HL-60/S4 treated with retinoic acid at 250 ng/mL for 4 days and 3 days (cell line): Measurements from ENCODE around the gene RABGAP1L.
"Not testable (repeated sequence)": the region's sequence is repeated elsewhere in the genome, so short reads cannot be mapped to it uniquely, and the experiment has no call there.

ENCODE experiments used
- in situ Hi-C: fragments of 300-500 bp; cut with MboI; formaldehyde crosslinking; loops from 2 replicates; pipeline ENCODE4 v1.7.0; 2022; ENCODE audit warnings: low sequenced_read_pairs

Gene RABGAP1L

DNA sequence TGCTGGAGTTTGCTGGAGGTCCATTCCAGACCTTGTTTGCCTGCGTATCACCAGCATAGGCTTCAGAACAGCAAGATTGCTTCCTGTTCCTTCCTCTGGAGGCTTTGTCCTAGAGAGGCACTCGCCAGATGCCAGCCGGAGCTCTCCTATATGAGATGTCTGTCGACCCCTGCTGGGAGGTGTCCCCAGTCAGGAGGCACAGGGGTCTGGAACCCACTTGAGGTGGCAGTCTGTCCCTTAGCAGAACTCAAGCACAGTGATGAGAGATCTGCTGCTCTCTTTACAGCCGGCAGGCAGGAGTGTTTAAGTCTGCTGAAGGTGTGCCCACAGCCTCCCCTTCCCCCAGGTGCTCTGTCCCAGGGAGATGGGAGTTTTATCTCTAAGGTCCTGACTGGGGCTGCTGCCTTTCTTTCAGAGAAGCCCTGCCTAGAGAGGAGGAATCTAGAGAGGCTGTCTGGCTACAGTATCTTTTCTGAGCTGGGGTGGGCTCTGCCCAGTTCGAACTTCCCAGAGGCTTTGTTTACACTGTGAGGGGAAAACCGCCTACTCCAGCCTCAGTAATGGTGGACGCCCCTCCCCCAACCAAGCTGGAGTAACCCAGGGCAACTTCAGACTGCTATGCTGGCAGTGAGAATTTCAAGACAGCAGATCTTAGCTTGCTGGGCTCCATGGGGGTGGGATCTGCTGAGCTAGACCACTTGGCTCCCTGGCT is 493.4 kb downstream of the RABGAP1L start:
- in situ Hi-C loops = no loop called here

DNA sequence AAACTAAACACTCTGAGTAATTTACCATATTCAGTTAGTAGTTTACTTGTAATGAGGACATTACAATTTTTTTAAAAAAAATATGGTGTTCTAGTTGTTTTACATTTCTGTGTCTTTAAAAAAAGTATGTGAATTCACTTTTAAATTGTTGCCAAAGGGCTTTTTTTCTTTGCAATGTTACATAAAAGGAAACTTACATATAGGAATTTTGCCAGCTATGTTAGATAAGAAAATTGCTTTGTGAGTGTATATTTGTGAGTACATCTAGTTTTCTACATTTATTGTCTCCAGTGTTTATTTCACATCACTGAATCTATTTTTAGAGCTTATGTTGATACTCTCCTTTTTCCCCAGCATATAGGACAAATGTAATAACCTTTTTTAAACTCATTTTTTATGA is 495.2 kb downstream of the RABGAP1L start:
- in situ Hi-C loops = no loop called here

DNA sequence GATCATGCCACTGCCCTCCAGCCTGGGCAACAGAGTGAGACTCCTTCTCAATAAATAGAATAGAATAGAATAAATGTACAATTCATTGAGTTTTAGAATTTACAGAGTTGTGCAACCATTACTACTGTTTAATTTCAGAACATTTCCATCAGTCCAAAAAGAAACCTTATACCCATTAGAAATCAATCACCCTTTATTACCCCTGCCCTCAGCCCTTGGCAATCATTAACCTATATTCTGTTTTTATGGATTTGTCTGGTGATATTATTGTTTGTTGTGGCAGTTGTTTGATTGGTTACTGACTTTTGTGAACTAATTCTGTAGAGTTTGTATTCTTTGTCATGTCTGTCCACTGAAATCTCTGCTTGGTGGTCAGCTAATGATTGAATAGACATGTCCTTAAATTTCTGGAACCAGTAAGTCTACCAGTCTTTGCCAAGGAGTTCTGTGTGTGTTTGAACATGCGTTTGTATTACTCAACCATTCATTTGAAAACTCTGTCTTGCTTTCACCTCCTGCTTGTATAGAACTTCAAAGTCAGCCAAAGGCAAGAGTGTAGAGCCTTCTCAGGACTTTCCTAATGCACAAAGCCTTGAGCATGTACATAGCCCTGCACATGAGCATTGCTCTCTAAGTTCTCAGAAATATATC is 497.2 kb downstream of the RABGAP1L start:
- in situ Hi-C loops = no loop called here

DNA sequence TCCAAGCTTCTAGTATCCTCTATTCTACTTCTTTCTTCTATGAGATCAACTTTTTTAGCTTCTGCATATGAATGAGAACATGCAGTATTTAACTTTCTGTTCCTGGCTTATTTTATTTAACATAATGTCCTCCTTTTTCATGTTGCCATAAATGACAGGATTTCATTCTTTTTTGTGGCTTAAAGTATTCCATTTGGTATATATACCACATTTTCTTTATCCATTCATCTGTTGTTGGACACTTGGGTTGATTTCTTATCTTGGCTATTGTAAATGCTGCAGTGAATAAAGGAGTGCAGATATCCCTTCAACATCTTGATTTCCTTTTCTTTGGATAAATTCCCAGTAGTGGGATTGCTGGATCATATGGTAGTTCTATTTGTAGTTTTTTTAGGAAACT is 498.1 kb downstream of the RABGAP1L start:
- in situ Hi-C loops = no loop called here

DNA sequence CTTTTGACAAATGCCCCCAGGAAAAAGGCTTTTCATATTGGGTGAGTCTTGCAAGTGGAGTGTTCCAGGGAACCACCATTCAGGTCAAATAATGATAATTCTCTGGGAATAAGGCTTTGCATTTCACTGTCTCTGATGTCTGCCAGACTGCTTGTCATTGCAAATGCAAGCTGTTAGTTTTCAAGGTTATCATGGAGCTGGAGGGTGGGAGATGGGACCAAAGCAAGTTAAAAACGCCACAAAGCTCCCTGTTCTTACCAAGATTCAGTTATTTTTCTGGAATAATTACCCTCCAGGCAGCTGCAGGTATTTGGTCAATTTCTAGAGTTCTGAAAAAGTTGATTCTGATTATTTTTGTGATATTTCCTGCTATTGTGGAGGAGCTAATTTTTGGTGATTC is 498.6 kb downstream of the RABGAP1L start:
- in situ Hi-C loops = no loop called here

DNA sequence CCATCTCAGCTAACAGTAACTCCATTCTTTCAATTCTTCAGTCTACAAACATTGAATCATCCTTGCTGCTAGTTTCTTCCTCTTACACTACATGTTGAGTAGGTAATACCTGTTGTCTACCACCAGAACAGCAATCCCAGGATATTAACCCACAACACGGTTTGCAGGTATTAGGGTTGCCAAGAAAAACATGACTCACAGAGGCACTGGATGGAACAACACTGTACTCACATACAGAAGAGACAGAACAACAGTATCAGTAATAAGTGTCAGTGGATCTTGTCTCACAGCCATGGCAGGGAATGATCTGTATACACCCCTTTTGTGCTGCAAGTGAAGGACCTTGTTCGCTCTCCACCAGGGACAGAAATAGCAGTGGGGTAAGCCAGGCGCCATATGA is 500.5 kb downstream of the RABGAP1L start:
- in situ Hi-C loops = no loop called here

DNA sequence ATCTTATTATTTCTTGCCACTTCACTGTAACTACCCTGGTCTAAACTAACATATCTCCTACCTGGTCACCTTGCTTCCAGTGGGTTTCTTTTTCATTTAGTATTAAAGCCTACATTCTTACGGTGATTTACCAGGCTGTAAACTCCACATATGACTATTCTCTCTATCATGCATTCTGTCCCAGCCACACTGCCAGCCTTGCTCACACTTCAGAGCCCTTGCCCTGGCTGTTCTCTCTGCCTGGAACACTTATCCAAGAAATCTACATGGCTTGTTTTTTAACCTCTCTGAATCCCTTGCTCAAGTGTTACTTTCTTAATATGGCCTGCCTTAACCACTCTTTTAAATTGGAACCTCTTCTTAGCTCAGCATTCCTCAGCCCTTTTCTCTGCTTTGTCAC is 501.2 kb downstream of the RABGAP1L start:
- in situ Hi-C loops = no loop called here

DNA sequence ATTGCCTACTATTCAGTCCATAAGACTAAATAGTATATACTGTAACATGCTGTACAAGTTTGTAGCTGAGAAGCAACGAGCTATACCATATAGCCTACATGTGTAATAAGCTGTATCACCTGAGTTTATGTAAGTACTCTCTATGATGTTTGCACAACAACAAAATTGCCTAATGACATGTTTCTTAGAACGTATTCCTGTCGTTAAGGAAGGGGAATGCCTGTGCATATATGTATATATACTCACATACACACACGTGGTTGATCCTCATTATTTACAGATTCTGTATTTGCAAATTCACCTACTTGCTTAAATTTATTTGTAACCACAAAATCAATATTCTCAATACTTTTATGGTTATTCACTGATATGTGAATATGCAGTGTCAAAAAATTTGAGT is 504.0 kb downstream of the RABGAP1L start:
- in situ Hi-C loops = no loop called here

DNA sequence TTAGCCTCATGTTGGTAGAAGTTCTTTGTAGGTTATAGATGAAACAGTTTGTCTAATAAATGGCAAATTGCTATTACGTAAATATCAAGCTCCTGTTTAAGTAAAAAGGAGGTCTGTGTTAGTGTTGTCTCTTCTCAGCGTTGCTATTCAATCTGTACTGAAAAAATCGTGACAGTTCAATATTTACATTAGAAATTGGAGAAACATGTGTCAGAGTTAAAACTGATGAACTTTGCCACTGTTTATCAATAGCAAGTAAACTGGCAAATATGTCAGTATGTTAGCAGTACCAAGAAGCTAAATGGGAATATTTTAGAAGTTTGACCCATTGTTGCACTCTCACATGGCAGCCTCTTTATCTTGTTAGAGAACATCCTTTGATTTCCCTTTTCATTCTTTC is 506.9 kb downstream of the RABGAP1L start:
- in situ Hi-C loops = no loop called here

DNA sequence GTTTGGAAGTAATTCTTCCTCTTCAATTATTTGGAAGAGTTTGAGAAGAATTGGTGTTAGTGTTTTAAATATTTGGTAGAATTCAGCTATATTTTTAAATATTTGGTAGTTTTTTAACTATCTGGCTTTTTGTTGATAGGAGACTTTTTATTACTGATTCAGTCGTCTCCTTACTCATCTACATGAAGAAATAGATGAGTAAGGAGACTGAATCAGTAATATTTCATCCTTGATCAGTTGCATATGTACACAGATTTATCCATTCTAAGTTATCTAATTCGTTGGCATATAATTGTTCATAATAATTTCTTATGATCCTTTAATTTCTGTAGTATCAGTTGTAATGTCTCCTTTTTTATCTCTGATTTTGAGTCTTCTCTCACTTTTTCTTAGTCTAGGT is 512.5 kb downstream of the RABGAP1L start:
- in situ Hi-C loops = no loop called here

DNA sequence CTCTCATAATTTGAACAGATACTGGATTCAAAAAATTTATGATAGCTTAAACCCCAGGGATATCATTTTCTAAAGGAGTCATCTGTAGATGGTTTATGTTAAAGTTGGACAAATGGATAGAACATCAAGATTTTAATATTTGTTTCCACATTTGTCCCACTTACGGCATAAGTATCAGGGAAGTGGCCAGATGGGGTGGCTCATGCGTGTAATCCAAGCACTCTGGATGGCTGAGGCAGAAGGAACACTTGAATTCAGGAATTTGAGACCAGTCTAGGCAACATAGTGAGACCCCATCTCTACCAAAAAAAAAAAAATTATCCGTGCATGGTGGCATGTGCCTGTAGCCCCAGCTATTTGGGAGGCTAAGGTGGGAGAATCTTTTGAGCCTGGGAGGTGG is 517.5 kb downstream of the RABGAP1L start:
- in situ Hi-C loops = no loop called here

DNA sequence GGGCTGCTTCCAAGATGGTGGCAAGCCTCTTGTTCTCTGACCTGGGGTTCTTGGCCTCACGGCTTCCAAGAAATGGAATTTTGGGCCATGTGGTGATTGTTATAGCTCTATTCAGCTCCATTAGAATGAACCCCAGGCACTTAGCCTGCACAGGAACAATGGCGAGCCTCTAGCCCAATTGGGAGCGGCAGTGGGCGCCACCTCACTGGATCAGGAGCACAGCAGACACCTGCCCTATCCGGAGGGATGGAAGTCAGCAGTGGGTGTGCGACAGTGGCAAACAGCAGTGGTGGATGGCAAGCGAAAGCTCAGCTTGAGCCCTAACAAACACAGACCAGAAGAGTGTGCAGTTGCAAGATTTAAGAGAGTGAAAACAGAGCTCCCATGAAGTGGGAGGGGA is 519.3 kb downstream of the RABGAP1L start:
- in situ Hi-C loops = no loop called here

DNA sequence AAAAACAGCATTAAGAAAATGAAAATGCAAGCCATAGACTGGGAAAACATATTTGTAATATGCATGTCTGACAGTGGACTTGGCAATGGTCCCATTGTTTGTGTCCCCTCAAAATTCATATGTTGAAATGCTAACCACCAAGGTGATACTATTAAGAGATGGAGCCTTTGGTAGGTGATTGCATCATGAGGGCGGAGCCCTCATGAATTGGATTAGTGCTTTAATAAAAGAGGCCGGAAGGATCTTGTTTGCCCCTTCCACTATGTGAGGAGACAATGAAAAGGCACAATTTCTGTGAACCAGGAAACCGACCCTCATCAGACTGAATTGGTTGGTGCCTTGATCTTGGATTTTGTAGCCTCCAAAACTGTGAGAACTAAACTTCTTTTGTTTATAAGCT is 520.8 kb downstream of the RABGAP1L start:
- in situ Hi-C loops = no loop called here

DNA sequence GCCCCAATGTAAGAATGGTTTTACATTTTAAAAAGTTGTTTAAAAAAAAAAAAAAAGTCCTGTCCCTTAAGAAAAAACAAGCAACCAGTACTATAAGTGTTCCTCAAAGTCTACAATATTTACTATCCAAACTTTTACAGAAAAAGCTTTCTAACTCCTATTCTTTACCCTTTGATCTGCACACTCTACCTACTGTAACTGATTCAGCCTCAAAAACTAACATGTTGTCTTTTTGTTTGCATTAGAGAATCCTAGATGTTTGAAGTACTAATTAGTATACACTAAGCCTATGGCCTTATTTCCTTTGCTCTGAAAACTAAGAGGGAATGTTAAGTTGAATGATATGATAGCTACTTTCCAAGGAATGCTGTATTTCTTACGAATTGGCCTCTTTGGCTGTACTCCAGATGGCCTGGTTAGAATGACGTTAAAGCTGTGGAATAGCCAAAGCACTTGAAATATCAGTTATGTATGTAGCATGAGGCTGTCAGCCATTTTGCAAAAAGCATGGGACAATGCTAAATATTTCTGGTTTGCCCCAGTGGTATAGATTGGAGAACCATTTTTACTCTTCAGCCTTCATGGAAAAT is 523.2 kb downstream of the RABGAP1L start:
- in situ Hi-C loops = no loop called here

DNA sequence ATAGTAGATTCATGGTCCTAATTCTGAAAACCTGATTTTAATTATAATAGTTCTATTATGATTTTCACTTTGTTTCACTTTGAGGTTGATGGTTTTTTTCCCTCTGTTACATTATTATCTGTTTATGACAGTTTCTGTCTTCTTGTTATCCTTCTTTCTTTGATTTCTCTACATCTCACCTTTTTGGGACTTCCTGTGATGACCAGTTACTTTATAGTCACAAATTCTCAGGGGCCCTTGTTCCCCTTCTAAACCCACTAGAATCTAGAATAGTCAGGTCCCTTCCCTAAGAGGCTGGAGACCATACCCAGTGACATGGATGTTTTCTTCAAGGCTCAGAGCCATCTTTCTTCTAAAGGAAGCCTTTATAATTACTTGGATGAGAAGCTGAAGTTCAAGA is 526.9 kb downstream of the RABGAP1L start:
- in situ Hi-C loops = no loop called here

DNA sequence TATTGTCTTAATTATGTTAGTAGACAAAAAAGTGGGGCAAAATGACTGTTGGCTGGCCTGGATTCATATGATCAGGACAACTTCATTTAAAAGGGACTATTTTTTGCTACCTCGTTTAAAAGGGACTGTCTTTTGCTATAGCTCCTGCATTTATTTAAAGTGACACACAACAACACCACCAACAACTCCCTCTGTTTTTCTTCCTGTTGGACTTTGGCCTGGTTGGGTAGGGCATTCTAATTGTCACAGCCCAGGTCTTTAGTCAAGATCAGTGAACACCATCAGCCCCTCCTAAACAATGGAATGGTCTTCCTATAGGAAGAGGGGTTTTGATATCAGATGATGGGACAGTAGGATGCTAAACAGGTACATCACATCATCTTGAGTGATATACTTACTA is 530.2 kb downstream of the RABGAP1L start:
- in situ Hi-C loops = no loop called here

DNA sequence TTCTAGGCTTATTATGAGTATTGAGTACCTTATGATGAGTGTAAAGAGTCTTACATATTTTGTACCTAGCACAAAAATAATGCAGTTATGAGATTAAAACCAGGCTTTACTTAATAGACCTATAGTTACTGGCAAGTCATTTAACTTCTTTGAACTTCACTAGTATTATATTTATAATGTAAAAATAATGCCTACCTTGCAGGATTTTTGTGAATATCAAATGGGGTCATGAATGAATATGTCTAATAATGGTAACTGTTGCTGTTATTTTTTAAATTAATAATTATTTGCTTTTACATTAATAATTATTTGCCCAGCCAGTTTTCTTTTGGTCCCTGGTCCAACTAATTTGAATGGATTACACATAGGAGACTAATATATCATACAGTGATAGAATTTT is 530.9 kb downstream of the RABGAP1L start:
- in situ Hi-C loops = no loop called here

DNA sequence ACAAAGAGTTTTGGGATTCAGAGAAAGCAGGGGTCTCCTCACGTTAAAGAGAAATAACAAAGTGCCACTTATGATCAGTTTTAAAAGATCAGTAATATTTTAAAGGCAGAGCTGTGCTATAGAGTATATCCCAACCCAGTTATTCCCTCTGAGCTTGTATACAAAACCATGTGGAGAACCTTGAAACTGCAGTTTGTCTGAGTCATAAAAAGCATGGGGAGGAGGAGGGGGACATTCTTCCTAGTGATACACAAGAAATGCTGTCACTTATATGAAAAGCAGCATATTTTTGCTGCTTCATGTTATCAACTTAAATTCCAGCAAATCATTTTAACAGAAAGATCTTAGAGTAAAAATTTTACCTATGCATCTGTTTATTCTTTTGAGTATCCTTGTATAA is 533.0 kb downstream of the RABGAP1L start:
- in situ Hi-C loops = no loop called here

DNA sequence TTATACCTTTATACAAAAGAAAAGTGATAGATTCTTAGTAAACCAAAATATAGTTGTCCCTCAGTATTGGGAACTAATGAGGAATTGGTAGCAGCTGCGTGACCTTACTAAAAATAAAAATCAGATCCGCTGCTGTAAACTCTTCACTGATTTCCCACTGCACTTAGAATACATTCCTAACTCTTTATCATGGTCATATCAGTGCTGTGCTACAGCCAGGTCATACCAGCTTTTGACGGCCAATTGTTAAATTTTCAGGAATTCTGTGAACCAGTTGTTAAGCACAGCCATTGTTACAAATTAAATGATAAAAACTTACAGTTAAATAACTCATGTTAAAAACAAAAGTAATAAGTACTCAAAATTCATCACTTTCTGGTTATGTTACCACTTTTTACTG is 533.8 kb downstream of the RABGAP1L start:
- in situ Hi-C loops = no loop called here

DNA sequence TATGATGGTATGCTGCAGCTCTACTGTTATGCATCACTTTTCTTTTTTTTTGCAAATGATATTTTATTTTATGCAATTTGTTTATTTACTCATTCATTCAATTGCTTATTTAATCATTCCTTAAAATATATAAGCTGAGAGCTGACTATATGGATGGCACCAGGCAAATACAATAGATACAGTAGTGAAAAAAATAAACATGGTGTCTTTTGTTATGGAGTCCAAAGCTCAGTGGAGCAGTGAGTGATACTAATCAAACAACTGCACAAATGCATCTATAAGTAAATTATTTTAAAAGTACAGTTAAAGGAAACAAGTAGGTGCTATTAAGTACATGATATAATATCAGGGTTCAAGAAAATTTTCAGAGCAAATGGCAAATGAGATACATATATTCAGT is 534.2 kb downstream of the RABGAP1L start:
- in situ Hi-C loops = not testable (repeated sequence)

DNA sequence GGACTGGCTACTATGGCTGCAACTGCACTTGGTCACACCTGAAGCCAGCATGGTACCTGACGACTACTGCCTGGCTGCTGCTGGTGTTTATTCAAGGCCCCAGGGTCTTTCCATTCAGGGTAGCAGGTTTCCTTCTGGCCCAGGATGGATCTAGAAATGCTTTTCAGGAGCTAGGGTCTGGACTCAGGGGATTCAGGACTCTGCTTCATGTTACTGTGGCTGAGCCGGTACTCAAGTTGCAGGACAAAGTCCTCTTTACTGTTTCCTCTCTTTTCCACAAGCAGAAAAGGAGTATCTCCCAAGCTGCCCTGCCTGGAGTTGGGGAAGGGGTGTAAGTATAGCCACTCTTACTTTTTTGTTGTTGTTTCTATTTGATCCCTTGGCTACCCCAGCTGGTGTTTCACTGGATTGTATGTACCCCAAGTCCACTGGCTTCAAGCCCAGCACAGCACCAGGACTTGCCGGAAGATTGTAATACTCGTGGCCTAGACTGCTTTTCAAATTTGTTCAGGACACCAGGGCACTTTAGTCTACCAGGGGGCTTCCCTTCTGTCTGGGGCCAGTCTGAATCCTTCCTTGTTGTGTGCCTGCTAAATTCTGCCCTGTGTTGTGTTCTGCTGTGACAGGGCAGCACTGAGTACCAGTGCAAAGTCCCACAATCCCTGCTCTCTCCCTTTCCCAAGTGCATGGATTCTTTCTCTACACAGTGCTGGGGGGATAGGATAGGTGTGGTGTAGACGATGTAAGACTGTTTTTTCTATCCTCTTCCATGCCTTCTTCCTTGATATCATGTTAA is 536.9 kb downstream of the RABGAP1L start:
- in situ Hi-C loops = no loop called here

DNA sequence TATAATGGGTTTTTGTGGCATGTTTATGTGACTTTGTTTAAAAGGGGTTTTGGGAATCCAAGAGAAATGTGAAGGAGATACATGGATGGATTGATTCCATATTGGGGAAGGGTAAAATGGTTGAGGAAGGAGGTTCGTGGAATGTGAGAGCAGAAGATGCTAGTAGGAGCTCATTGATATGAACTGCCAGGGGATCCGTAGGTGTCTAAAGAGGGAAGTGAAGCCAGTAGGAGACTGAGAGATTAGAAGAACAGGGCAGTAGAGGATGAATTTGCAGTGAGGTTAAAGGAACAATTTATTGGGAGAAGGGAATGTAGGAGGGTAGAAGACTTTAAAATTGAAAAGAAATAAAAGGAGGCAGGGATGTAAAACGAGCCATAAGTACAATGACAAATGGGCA is 541.0 kb downstream of the RABGAP1L start:
- in situ Hi-C loops = no loop called here
